A549 (cell line): ENCODE measurements around the gene HSF2BP.

Experiments
- CHD2 ChIP-seq: fragments of 150-350 bp; IDR thresholded peaks from 2 replicates; pipeline ENCODE4 v1.6.1; 2014; ENCODE audit warnings: low read length; ENCODE audit not compliant: partially characterized antibody
- CTCF ChIP-seq: fragments of >200 bp; sonication (Bioruptor Twin); formaldehyde crosslinking; IDR thresholded peaks from 3 replicates; pipeline ENCODE4 v1.5.1; 2016
- EP300 ChIP-seq, 2 experiments: fragments of >200 bp; sonication (Bioruptor Twin); formaldehyde crosslinking; IDR thresholded peaks; 2 replicates in 1 of 2; 3 replicates in 1 of 2; pipeline ENCODE4 v1.6.1; 2016 to 2017
- GATA3 ChIP-seq: IDR thresholded peaks from 2 replicates; pipeline ENCODE4 v1.6.1; 2012; ENCODE audit warnings: borderline replicate concordance
- HOXA7 ChIP-seq: fragments of 250-450 bp; sonication (Bioruptor Pico); IDR thresholded peaks from 2 replicates; pipeline ENCODE4 v1.5.0; 2020; ENCODE audit warnings: mild to moderate bottlenecking, moderate library complexity
- KDM1A ChIP-seq: fragments of 200-600 bp; sonication (generic); IDR thresholded peaks from 2 replicates; pipeline ENCODE4 v1.6.1; 2016; ENCODE audit warnings: low read depth, mild to moderate bottlenecking
- POLR2A ChIP-seq: IDR thresholded peaks from 2 replicates; pipeline ENCODE4 v1.6.1; 2012; ENCODE audit warnings: mild to moderate bottlenecking, low read length
- RAD21 ChIP-seq, 2 experiments: fragments of >200 bp in 1 of 2; sonication (Bioruptor Twin) in 1 of 2; formaldehyde crosslinking in 1 of 2; IDR thresholded peaks in 1 of 2; conservative IDR thresholded peaks in 1 of 2; 2 replicates in 1 of 2; 3 replicates in 1 of 2; pipeline ENCODE4 v1.6.1; 2012 to 2018; ENCODE audit warnings: inconsistent platforms in 1 of 2
- SMC3 ChIP-seq: fragments of >200 bp; sonication (Bioruptor Twin); formaldehyde crosslinking; IDR thresholded peaks from 3 replicates; pipeline ENCODE4 v1.6.1; 2018; ENCODE audit warnings: inconsistent platforms

- TF ChIP-seq EP300 (IDR thresholded peaks at IDR 0.05) (no peak), KDM1A (no peak), GATA3 (no peak), HOXA7 (CRISPR knock-in tag) (no peak), CTCF (no peak), RAD21 (conservative IDR thresholded peaks at IDR 0.05 in 1 of 2, IDR thresholded peaks at IDR 0.05 in 1 of 2) (no peak), SMC3 (no peak), POLR2A (no peak), CHD2 (no peak)
Observed at GRCh38 chr21:43665879-43666278, 6.6 kb upstream of the HSF2BP start.
